SHP77 (cell line): ENCODE results near the gene CNIH1.
"Not testable (repeated sequence)": the region's sequence is repeated elsewhere in the genome, so short reads cannot be mapped to it uniquely, and the experiment has no call there.

Experiments
- DNase-seq, 2 experiments: peaks; one replicate each; lab custom pipeline; 2025; lab: John Stamatoyannopoulos, UW

CNIH1 gene

GRCh38 chr14:54381821-54382220, 59.4 kb downstream of the CNIH1 start:
- no peak for DNase-seq

GRCh38 chr14:54380558-54380957, 60.6 kb downstream of the CNIH1 start:
- DNase-seq: not testable (repeated sequence)

GRCh38 chr14:54378893-54379292, 62.3 kb downstream of the CNIH1 start:
- DNase-seq: not testable (repeated sequence)

- no peak for DNase-seq
Measured at GRCh38 chr14:54377501-54377900, 63.7 kb downstream of the CNIH1 start.

DNA sequence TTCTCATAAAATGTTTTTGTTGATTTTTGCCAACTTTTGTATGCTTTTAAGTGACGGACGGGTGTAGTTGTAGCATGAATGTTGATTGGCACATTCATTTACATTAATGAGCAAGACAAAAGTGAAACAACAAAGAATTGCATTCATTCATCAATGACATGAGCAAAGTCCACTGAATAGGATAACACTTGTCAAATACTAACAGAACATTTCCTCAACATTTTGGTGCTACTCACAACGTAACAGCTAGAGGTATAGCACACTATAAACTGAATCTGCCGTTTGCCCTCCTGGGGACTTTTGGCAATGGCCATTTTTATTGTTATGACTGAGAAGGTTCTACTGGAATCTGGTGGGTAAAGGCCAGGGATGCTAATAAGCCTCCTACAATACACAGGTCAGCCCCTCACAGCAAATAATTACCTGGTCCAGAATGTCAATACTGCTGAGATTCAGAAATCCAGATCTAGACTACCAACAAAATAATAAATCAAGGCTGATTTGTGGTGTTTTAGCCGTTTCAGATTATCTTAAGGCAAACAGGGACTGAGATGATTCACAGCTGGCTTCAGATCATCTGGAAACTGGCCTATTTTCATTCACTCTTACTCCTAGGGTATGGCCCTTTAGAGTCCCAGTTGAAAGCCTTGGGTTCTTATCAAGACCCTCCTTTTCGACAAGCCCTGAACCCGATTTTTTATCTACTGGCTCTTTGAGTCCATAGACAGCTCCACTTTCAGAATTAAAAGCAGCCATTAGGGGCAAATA, 66.9 kb downstream of the CNIH1 start:
- DNase-seq: no peak
